ENCODE measurements around the gene RASIP1. TPM values are rescaled to one million over a fixed set of nuclear protein-coding genes. Genes with fewer than 3 reads are reported as not detected.
"Not testable (repeated sequence)": the region's sequence is repeated elsewhere in the genome, so short reads cannot be mapped to it uniquely, and the experiment has no call there.

RASIP1 gene
- total and polyA plus RNA-seq, 2 of the 8 experiments (the other 6 are each of a cell fraction or from before 2014, with no cell fraction given): 9.3 to 11.4 TPM

DNA sequence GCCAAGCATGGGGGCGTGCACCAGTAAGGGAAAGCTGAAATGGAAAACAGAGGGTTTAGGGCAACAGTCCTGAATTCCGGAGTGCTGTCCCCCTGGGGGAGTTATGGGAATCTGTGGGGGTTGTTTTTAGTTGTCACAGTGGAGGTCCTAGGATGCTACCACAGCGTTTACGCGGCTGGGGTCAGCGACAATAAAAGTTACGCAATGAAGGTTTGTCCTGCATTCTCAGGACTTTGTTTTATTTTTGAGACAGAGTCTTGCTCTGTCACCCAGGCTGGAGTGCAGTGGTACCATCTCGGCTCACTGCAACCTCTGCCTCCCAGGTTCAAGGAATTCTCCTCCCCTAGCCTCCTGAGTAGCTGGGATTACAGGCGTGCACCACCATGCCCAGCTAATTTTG lies 46.8 kb downstream of the RASIP1 start:
- CTCF ChIA-PET (ENCODE audit: partially characterized antibody): interaction anchor here (0.9 to 6.5 kb wide), 4 partner anchors 18 to 326 kb away, joined by 4 to 59 read pairs (median 9); partner anchors contain the start of gene NTN5
- H3K27me3 ChIP-seq (replicated peaks in 1 of 4; ENCODE audit: control insufficient read depth in 3 of 4, extremely low read depth in 1 of 4, insufficient read depth in 3 of 4, low read length in 3 of 4); H3K9ac ChIP-seq (replicated peaks in 1 of 4; ENCODE audit: extremely low read depth in 1 of 4, low read depth in 3 of 4, low read length in 3 of 4); H3K4me2 ChIP-seq (ENCODE audit: insufficient read depth in 1 of 2, low read depth in 2 of 2, low read length in 2 of 2); H2BK5ac ChIP-seq (ENCODE audit: low read depth, low read length); DNase-seq (ENCODE audit: low read depth in 1 of 2, low spot score in 2 of 2); H2BK20ac ChIP-seq (ENCODE audit: low read length); H3K36me3 ChIP-seq (ENCODE audit: control insufficient read depth in 2 of 4, insufficient read depth in 4 of 4, low read length in 3 of 4); H2AFZ ChIP-seq (ENCODE audit: low read length); H3K4me3 ChIP-seq (ENCODE audit: extremely low read depth in 1 of 4, insufficient read depth in 2 of 4, low read depth in 3 of 4, low read length in 4 of 4); H2AK5ac ChIP-seq (ENCODE audit: low read depth, low read length); H4K91ac ChIP-seq (replicated peaks; ENCODE audit: insufficient read length, low read length); H3K79me2 ChIP-seq (ENCODE audit: control insufficient read depth in 1 of 2, insufficient read depth in 2 of 2, low read length in 2 of 2); H2BK12ac ChIP-seq (ENCODE audit: low read depth, low read length); H2BK15ac ChIP-seq (ENCODE audit: low read length); H3K18ac ChIP-seq (ENCODE audit: extremely low read depth, low read length); H3K9me3 ChIP-seq (ENCODE audit: insufficient read depth in 2 of 2, low read depth in 1 of 2, low read length in 1 of 2); H3K79me1 ChIP-seq (ENCODE audit: low read depth, low read length); H3K14ac ChIP-seq (ENCODE audit: insufficient read length); H3K27ac ChIP-seq (ENCODE audit: low read depth, low read length); H4K8ac ChIP-seq (ENCODE audit: extremely low read depth, insufficient read depth, low read length); H3K4me1 ChIP-seq (replicated peaks in 1 of 4; ENCODE audit: control insufficient read depth in 3 of 4, insufficient read depth in 4 of 4, low read length in 3 of 4); H3K23me2 ChIP-seq (ENCODE audit: low read depth, low read length); H2BK120ac ChIP-seq (replicated peaks; ENCODE audit: low read depth, low read length); H3K4ac ChIP-seq (replicated peaks; ENCODE audit: insufficient read length, low read depth, low read length); H3K56ac ChIP-seq (replicated peaks; ENCODE audit: insufficient read length, low read depth, low read length); H4K20me1 ChIP-seq (replicated peaks in 1 of 2; ENCODE audit: control insufficient read depth in 1 of 2, insufficient read depth in 2 of 2, low read length in 2 of 2); H4K5ac ChIP-seq (ENCODE audit: insufficient read length, low read depth, low read length); H3K23ac ChIP-seq (ENCODE audit: insufficient read length); FAIRE-seq: not testable (repeated sequence)
- TF ChIP-seq CEBPB (IDR thresholded peaks at IDR 0.05; ENCODE audit: low read depth, low read length): peak; percentile 33; the same call in 1 of the 2 replicates
- WGBS, 2 experiments (ENCODE audit: extremely low coverage in 1 of 2, insufficient coverage in 1 of 2, insufficient read length in 1 of 2, insufficient replicate concordance in 2 of 2, low coverage in 1 of 2, low lambda C conversion rate in 2 of 2, missing lambda C conversion rate in 1 of 2): 92% methylated on average over 9 of the region's 9 CpGs; no CpG with 5 or more reads in 1 of the 2 experiments
- POLR2A ChIA-PET (ENCODE audit: partially characterized antibody): interaction anchor here (0.6 to 1.7 kb wide), 6 partner anchors 11 to 257 kb away, joined by 3 to 4 read pairs (median 4); no protein-coding TSS in a partner anchor

Data from H1 (cell line).